ENCODE results near the gene SLC6A4.
"Not testable (repeated sequence)": the region's sequence is repeated elsewhere in the genome, so short reads cannot be mapped to it uniquely, and the experiment has no call there.

DNA sequence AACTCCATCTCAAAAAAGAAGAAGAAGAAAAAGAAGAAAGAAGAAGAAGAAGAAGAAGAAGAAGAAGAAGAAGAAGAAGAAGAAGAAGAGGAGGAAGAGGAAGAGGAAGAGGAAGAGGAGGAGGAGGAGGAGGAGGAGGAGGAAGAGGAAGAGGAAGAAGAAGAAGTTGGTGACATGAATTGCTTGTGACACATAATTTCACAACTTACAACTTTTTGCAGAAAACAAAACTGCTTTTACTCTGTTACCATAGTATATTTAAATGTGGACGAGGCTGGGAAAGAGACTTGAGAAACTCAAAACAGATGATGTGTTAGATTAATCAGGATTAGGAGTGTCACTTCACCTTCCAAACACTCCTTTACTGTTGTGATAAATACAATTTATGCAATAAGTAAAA is 5.5 kb downstream of the SLC6A4 start:
- TF ChIP-seq, protein P1, sequence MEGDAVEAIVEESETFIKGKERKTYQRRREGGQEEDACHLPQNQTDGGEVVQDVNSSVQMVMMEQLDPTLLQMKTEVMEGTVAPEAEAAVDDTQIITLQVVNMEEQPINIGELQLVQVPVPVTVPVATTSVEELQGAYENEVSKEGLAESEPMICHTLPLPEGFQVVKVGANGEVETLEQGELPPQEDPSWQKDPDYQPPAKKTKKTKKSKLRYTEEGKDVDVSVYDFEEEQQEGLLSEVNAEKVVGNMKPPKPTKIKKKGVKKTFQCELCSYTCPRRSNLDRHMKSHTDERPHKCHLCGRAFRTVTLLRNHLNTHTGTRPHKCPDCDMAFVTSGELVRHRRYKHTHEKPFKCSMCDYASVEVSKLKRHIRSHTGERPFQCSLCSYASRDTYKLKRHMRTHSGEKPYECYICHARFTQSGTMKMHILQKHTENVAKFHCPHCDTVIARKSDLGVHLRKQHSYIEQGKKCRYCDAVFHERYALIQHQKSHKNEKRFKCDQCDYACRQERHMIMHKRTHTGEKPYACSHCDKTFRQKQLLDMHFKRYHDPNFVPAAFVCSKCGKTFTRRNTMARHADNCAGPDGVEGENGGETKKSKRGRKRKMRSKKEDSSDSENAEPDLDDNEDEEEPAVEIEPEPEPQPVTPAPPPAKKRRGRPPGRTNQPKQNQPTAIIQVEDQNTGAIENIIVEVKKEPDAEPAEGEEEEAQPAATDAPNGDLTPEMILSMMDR (IDR thresholded peaks at IDR 0.05): not testable (repeated sequence)
- not testable (repeated sequence) for TF ChIP-seq POLR2A, EP300, POLR2AphosphoS5 (IDR thresholded peaks at IDR 0.05)

Data from stomach (tissue), 4 donors.